ENCODE data around the gene RPL10L.

RPL10L gene

DNA sequence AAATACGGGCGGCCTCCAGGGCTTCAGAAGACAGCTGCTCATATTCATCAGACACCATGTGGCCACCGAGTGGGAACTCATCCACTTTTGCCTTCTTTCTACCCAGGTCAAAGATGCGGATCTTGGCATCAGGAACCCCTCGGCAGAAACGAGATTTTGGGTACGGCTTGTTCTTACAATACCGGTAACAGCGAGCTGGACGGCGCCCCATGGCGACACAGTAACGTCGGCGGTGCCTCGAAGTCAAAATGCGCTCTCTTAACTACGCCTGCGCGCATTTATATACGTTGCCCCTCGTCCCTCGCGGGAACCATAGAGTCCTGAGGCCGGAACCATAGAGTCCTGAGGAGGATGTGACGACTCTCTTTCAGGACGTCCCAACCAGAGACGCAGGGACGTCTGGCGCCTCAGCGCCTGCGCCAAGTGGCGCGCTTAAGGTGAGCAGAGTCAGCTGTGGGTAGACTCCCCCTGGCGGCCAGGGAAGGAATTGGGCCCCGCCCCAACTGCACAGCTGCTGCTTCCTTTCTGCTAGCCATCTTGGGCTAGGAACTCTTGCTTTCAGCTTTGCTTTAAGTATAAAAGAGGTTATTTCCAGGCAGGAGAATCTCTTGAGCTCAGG, at the start of gene RPL10L:
Gene RPL10L (minus strand): TSS at position 256 of the 619 bp plus-strand sequence. CDS start 45 bp downstream, at position 211.
- no peak for DNase-seq (ENCODE audit: low read depth in 2 of 2)

DNA sequence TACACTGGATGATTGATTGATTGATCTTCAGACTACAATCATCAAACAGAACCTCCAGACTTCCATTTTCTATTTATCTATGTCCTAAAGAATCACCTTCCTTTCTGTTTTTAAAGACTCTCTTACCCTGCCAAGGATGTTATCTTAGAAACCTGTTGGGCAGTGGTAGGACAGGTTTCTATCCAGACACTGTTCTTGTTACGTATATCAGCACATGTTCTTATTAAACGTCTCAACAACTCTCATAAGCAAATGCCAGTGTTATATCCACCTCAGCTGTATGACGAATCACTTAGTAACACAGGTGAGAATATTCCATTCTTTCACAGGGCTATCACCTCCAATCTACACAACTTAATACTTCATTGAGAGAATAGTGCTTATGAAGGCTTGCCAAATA, 40.2 kb upstream of the RPL10L start:
- DNase-seq (ENCODE audit: low read depth in 2 of 2): no peak

DNA sequence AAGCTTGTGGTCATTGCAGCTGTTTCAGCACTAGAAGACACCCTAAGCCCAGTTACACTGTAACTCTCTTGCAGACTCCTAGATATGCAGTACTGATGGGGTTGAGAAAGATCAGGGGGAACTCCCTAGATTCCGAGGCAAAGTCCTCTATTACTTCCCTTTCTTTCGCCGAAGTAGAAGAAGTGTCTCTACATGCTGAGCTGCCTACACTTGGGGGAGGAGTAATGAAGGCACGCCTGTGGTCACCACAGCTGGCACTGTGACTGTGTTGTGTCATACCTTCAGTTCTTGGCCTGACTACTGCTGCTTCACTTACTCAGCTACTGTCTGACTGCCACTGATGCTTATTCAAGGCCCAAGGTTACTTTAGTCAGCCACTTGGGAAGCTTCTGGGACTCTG, 35.1 kb upstream of the RPL10L start:
- no peak for DNase-seq (ENCODE audit: low read depth in 2 of 2)

DNA sequence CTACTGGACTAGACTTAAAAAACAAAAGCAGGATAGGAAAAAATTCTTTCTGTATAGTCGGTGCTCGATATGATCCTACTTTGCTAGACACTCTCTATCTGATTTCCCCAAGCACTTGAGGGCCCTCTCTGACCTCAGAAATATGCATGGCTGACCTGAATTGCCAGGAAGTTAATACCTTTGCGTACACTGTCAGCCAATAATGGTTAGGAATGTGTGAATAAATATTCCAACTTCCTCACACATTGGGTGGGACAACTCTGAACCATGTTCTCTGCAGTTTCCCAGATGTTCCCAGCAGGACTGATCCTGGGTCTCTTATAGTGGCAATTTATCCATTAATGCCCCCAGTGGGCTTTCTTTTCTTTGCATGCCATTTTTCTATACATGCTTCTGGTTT, 20.5 kb upstream of the RPL10L start:
- DNase-seq (ENCODE audit: low read depth in 2 of 2): no peak

DNA sequence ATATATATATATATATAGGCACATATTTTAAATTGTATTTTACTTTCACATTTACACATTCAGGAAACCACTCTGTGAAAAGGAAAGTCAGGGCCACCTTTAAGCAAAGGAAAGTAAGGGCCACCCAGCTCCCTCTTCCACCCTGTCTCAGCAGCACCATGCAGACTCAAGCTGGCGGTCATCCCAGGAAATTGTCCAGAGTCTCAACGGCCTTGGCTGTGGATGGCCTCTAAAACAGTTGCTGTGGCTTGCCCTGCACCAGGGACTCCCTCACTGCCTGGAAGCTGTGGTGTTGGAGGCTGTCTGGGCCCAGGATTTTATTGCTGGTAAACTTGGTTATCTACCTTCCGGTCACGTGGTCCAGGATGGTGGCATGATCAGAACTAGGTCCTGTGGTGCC, 11.8 kb upstream of the RPL10L start:
- no peak for DNase-seq (ENCODE audit: low read depth in 2 of 2)

DNA sequence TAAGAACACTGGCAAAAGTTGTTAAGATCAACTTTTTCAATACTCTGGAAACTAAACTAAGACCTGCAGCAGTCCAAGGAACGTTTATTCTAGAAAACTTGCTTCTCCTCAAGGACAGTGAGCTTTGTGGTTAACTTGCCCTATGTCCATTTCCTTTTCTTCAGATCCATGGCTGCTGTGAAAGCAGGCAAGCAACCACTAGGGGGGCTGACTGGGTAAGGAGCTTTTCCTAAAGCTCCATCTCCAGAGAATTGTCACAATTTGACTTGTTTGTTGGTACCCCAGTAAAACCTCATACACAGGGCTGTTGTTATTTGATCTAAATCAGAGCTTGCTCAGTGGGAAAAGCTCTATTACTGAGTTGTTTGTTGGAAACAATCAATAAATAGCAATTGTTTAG, 10.1 kb upstream of the RPL10L start:
- DNase-seq (ENCODE audit: low read depth in 2 of 2): no peak

DNA sequence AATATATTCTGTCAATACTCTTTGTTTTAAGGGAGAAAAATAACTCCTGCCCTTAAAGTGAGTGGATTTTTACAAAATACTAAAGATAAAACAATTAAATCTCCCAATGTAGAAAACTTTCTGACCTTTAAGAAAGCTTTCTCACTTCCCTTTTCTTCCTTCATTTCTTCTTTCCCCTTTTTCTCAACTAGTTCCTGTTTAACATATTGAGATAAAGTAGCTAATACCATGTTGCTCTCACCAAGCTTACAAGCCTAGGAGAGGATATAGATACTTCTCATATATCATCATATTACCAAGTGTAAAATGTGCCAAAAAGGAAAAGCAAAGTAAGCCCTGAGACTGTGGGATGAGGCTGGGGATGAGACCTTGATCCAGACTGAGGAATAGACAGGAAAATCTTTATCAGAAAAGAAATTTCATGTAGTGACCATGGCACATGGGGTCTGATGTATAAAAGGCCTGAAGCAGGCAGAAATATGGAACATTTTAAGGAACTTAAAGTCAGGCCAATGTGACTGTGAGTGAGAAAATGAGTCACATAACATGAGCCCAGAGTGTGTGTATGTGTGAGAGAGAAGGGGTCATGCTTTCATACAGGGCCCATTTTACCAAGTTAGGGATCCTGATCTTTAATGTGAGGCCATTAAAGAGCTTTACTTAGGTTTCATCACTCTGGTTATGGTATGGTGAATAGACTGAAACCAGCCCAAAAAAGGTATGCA, 1.6 kb upstream of the RPL10L start:
- DNase-seq (ENCODE audit: low read depth in 2 of 2): no peak

DNA sequence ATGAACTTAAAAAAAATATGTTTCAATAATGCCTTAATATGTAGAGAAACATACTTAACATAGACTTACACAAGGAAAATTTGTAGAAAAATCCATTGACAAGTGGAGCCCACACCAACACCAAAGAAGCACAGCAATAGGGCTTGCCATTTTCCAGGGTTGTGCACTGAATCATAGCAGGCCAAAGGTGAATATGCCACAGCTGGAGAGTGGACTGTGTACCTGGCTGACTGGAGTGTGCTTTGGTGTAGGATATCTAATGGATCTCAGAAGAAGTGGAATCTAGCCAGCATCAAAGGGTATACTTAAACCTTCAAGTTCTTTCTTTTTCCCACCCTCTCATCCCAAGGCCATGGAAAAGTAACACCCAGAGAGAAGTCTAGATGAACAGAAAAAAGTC, 4.8 kb downstream of the RPL10L start:
- no peak for DNase-seq (ENCODE audit: low read depth in 2 of 2)

DNA sequence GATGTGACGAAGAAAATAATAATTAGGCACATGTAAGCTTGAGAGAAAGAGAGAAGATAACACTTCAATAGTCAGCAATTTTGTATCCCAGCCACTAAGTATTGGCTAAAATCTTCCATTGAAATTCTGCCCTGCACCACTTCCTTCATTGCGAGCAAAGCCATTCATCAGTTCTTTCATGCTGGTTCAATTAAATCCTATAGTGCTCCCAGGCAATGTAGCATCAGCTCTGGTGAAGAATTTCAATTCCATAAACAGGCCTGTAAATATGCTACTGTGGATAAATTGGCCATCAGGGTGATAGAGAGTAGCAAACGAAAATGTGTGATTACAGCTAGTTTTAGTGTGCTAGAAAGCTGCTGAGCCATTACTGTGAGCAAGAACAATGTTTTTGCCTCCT, 24.7 kb downstream of the RPL10L start:
- no peak for DNase-seq (ENCODE audit: low read depth in 2 of 2)
